Osteocyte (in vitro differentiated cells): ENCODE results near the gene AGFG2. TPM values are rescaled to one million over a fixed set of nuclear protein-coding genes. Genes with fewer than 3 reads are reported as not detected.

Experiments used
- DNase-seq: peaks from one replicate; pipeline ENCODE4 v3.0.0; 2021; ENCODE audit warnings: mixed read lengths; ENCODE audit not compliant: unreplicated experiment; ENCODE audit errors: extremely low spot score
- H3K27ac Mint-ChIP-seq: one replicate; pipeline ENCODE4 v1.8.0; 2021; ENCODE audit warnings: mild to moderate bottlenecking, mixed read lengths; ENCODE audit not compliant: unreplicated experiment
- H3K27me3 Mint-ChIP-seq: one replicate; pipeline ENCODE4 v1.8.0; 2021; ENCODE audit warnings: mixed read lengths; ENCODE audit not compliant: unreplicated experiment
- H3K36me3 Mint-ChIP-seq: one replicate; pipeline ENCODE4 v1.8.0; 2021; ENCODE audit warnings: mixed read lengths; ENCODE audit not compliant: unreplicated experiment
- H3K4me1 Mint-ChIP-seq: one replicate; pipeline ENCODE4 v1.8.0; 2021; ENCODE audit warnings: mixed read lengths; ENCODE audit not compliant: unreplicated experiment
- H3K4me3 Mint-ChIP-seq: one replicate; pipeline ENCODE4 v1.8.0; 2021; ENCODE audit warnings: mild to moderate bottlenecking, moderate library complexity, mixed read lengths; ENCODE audit not compliant: unreplicated experiment
- H3K9me3 Mint-ChIP-seq: one replicate; pipeline ENCODE4 v1.8.0; 2021; ENCODE audit warnings: mixed read lengths; ENCODE audit not compliant: unreplicated experiment
- total RNA-seq: library from RNA; stranded (reverse); gene quantifications from 2 replicates; pipeline ENCODE4 v1.2.1, GENCODE V29; 2021
- TF ChIP-seq, protein P1 (sequence below): fragments of 200-600 bp; sonication (generic); IDR thresholded peaks from 2 replicates; pipeline ENCODE4 v1.5.0; 2021; ENCODE audit warnings: antibody characterized with exemption, mild to moderate bottlenecking, moderate library complexity

AGFG2 gene
- total RNA-seq, 1 donor from 2014 or later, result 10.8 TPM

DNA sequence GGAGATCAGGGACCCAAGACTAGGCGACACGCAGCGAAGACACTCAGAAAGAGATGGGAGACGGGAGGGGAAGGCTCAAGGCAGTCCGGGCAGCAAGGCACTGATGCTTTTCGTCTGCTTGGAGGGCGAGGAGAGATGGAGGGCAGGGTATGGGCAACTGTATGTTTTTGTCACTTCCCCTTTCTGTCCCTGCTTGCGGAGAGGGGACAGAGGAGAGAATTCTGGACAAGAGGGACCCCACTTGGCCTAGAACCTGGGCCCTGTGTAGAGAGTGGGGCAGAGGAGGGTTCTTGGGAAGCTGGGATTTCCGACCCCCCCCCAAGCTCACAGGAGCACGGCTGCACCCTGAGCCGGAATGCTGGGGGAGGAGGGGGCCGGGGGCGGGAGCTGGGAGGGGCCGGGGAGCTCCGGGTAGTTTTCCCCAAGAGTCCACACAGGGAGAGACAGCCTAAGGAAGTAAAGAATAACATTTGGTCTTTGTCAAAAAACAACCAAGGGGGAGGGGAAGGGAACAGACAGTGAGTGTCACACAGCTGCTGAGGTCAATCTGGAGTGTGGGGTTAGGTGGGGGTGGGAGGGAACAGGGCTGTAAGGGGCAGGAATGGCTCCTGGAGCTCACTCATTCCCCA is 45.2 kb downstream of the AGFG2 start:
- TF ChIP-seq, protein P1, sequence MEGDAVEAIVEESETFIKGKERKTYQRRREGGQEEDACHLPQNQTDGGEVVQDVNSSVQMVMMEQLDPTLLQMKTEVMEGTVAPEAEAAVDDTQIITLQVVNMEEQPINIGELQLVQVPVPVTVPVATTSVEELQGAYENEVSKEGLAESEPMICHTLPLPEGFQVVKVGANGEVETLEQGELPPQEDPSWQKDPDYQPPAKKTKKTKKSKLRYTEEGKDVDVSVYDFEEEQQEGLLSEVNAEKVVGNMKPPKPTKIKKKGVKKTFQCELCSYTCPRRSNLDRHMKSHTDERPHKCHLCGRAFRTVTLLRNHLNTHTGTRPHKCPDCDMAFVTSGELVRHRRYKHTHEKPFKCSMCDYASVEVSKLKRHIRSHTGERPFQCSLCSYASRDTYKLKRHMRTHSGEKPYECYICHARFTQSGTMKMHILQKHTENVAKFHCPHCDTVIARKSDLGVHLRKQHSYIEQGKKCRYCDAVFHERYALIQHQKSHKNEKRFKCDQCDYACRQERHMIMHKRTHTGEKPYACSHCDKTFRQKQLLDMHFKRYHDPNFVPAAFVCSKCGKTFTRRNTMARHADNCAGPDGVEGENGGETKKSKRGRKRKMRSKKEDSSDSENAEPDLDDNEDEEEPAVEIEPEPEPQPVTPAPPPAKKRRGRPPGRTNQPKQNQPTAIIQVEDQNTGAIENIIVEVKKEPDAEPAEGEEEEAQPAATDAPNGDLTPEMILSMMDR, result no peak
- H3K27me3 Mint-ChIP-seq, result no peaks in the 10 kb centered on the region
- H3K27ac Mint-ChIP-seq, result peak overlapping the region; percentile 92
- no peak for DNase-seq
- H3K4me3 Mint-ChIP-seq, result peak overlapping the region; percentile 83
- no peaks in the 10 kb centered on the region for H3K9me3 Mint-ChIP-seq
- H3K36me3 Mint-ChIP-seq, result no peaks in the 10 kb centered on the region
- peaks cover 29% of the 10 kb centered on the region for H3K4me1 Mint-ChIP-seq

DNA sequence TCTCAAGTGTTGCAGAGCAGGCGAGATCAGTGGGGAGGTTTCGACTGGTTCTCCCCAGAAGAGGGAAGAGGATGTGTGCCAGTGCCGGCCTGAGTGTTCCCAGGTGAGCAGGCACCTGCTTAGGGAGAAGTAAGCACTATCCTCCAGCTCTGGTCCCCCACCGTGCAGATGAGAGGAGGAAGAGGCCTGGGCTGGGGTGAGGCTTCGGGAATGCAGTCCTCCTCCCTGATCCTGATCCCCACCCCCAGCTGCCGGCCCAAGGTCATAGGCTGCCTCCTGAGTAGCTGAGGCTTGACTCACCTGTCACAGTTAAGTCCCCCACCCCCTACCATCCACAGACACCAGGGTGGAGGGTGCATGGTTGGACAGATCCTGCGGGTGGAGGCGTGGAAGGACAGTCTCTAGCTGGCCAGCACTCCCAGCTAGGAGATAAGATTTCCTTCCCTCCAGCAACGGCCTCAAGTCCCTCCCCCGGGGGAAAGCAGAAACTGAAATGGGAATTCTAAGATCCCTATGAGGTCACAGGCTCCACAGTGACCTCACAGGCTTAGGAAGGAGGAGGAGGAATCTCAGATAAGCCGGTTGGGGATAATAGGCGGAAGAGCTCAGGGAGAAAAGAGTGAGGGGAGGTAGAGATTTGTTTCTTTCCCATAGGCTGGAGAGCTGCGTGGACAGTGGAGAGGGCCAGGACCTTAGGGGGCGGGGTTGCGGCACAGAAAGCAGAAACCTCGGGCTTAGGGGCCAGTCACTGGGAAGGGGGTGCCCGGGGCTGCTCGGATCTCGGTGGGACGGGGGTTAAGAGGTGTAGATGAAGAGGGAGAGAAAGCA is 45.9 kb downstream of the AGFG2 start:
- H3K9me3 Mint-ChIP-seq, result no peaks in the 10 kb centered on the region
- DNase-seq, result no peak
- peak overlapping the region; percentile 83 for H3K4me3 Mint-ChIP-seq
- H3K36me3 Mint-ChIP-seq, result no peaks in the 10 kb centered on the region
- H3K4me1 Mint-ChIP-seq, result peaks cover 29% of the 10 kb centered on the region
- H3K27me3 Mint-ChIP-seq, result no peaks in the 10 kb centered on the region
- TF ChIP-seq, protein P1, result no peak
- H3K27ac Mint-ChIP-seq, result peak overlapping the region; percentile 92

DNA sequence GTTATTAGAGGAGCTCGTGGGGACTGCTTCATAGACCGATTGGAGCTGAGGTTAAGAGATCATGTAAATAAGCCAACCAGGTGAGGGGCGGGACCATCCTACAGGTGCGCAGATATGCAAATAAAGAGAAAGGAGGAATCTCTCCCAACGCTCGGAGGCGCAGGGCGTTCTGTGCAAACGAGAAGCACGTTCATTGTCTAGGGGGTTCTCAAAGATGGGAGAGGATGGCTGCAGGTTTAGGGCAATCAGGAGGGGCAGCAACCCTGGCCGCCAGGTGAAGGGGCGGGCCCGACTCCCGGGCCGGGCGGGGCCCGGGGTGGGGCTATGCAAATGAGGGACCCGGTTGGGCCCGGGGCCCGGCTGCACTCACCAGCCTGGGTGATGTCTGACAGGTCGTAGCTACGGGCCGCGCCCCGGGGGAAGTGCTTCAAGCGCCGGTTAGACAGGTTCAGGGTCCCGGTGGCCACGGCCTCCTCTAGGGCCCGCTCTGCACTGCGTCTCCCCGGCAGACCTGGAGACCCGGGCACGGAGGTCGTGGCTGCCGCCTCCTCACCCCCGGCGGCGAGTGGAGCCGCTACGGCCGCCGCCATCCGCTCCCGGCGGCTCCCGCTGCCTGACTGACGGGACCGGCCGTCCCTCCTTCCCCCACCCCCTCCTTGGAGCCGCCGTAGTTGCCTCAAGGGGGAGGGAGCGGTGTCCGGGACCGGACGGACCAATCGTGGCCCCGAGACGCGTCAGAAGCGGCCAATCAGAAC is 46.7 kb downstream of the AGFG2 start, which contains the start of gene LRCH4:
Gene LRCH4, minus strand, starts transcription at position 619 of the 755 bp plus-strand sequence. Its CDS starts 29 bp downstream, at position 590.
- H3K4me1 Mint-ChIP-seq, result peaks cover 36% of the 10 kb centered on the region
- no peaks in the 10 kb centered on the region for H3K27me3 Mint-ChIP-seq
- H3K27ac Mint-ChIP-seq, result peak within 1 kb of the TSS; percentile 92
- no peaks in the 10 kb centered on the region for H3K9me3 Mint-ChIP-seq
- no peaks in the 10 kb centered on the region for H3K36me3 Mint-ChIP-seq
- no peak for DNase-seq
- peak within 1 kb of the TSS; percentile 89 for H3K4me3 Mint-ChIP-seq
- TF ChIP-seq, protein P1, result no peak

DNA sequence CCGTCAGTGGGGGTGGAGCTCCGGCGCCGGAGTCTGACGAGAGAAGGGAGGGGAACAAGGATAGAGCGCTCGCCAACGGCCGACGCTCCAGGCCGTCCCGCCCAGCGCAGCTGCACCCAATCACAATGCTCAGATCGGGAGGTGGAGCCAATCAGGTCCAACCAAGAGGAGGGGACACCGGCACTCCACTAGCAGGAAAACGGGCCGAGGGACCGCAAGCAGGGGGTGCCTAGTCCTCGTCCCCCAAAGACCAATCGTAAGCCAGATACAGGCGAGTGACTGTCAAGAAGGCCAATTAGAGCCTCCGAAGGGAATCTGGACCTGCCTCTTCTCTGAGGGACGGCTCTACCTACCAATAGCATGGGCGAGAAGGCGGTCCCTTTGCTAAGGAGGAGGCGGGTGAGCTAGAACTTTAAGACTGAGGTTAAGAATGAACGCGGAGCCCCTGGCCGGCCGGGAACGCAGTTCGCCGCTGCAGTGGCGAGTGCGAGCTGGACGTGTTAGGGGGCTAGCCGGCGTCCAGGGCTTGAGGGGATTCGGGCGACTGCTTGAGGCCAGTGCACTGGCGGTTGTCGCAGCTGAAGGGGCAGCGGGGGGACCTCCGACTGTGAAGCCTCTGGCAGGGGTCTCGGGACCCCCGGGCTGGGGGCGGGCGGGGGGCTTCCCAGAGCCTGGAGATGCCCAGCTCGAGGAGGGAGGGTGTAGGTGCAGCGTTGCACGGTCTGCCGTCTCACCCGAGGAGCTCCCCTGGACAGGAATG is 47.4 kb downstream of the AGFG2 start, which contains the start of gene FBXO24:
Gene FBXO24, plus strand, starts transcription at position 63 of the 760 bp plus-strand sequence. Its CDS starts 298 bp downstream, at position 361.
- H3K4me1 Mint-ChIP-seq, result peaks cover 36% of the 10 kb centered on the region
- H3K9me3 Mint-ChIP-seq, result no peaks in the 10 kb centered on the region

More for the DNA sequence above, 47.4 kb downstream of the AGFG2 start, which contains the start of gene FBXO24:
- H3K4me3 Mint-ChIP-seq, result peak within 1 kb of the TSS; percentile 89
- no peaks in the 10 kb centered on the region for H3K36me3 Mint-ChIP-seq
- H3K27ac Mint-ChIP-seq, result peak within 1 kb of the TSS; percentile 92
- TF ChIP-seq, protein P1, result no peak
- DNase-seq, result peak; percentile 100
- H3K27me3 Mint-ChIP-seq, result no peaks in the 10 kb centered on the region
